OCI-LY3 (cell line): ENCODE results near the gene LHFPL4.

Source experiments
- CTCF ChIP-seq: fragments of 200-600, 300-600 bp; sonication (generic); IDR thresholded peaks from 2 replicates; pipeline ENCODE4 v1.5.1; 2014; ENCODE audit warnings: antibody characterized with exemption, low read length, low read depth
- EZH2phosphoT487 ChIP-seq: fragments of 200-600 bp; shearing (Covaris generic); IDR thresholded peaks from 2 replicates; pipeline ENCODE4 v1.6.1; 2018; ENCODE audit warnings: antibody characterized with exemption, mixed run types, low read depth

GRCh38 chr3:9542182-9542581 lies 11.4 kb downstream of the LHFPL4 start:
- TF ChIP-seq EZH2phosphoT487 (no peak), CTCF (no peak)
